OCI-LY7 (cell line): ENCODE results near the gene GRHL3.

ENCODE experiments used
- CTCF ChIP-seq: fragments of 200-600 bp; sonication (generic); conservative IDR thresholded peaks from 2 replicates; pipeline ENCODE4 v1.5.1; 2014; ENCODE audit warnings: mild to moderate bottlenecking, antibody characterized with exemption, low read length, moderate library complexity, mixed read lengths
- EZH2phosphoT487 ChIP-seq: fragments of 200-600 bp; sonication (generic); IDR thresholded peaks from 2 replicates; pipeline ENCODE4 v1.6.1; 2018; ENCODE audit warnings: low read depth, borderline replicate concordance, mild to moderate bottlenecking, mixed run types, antibody characterized with exemption, low read length, moderate library complexity, mixed read lengths

DNA sequence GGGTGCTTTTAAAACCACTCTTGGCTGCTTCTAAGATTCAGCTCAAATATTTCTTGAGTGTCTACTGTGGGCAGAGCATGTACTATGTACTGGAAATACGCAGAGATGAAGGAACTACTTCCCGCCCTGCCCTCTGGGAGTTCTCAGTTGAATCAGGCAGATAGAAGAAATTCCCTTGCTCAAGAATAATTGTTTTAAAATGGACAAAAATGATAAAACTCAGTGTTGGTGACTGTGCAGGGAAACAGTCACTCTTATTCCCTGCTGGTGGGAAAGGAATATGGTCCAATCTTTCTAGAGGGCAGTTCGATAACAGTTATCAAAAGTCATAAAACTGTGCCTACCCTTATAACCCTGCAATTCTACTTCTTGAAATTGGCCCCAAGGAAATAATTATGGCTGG lies 16.9 kb upstream of the GRHL3 start:
- no peak for TF ChIP-seq CTCF
- no peak for TF ChIP-seq EZH2phosphoT487
